Measurements from ENCODE around the gene NAALADL1.

GRCh38 chr11:65040847-65041622, 17.3 kb downstream of the NAALADL1 start, which contains the start of gene SAC3D1:
- TF ChIP-seq ZNF677 (tag by site-specific recombination; IDR thresholded peaks at IDR 0.05): no peak
- TF ChIP-seq ZNF155 (tag by site-specific recombination; IDR thresholded peaks at IDR 0.05): no peak
- no peak for TF ChIP-seq CTCF (tag by site-specific recombination; IDR thresholded peaks at IDR 0.05)
- no peak for TF ChIP-seq BCL11A (tag by site-specific recombination; IDR thresholded peaks at IDR 0.05; ENCODE audit: low read depth)
- TF ChIP-seq ZNF274 (IDR thresholded peaks at IDR 0.05; ENCODE audit: low read length): no peak
- TF ChIP-seq ZNF274 (tag by site-specific recombination; IDR thresholded peaks at IDR 0.05; ENCODE audit: borderline replicate concordance): no peak
- TF ChIP-seq ZBTB7A (tag by site-specific recombination; IDR thresholded peaks at IDR 0.05; ENCODE audit: low read depth): no peak
- peak; percentile 36 for TF ChIP-seq ZNF660 (tag by site-specific recombination; IDR thresholded peaks at IDR 0.05)
- TF ChIP-seq SETDB1 (IDR thresholded peaks at IDR 0.05; ENCODE audit: insufficient read length, low read length): no peak
- no peak for TF ChIP-seq ZBTB10 (tag by site-specific recombination; IDR thresholded peaks at IDR 0.05)
- TF ChIP-seq ZNF837 (tag by site-specific recombination; IDR thresholded peaks at IDR 0.05): no peak
- TF ChIP-seq ZNF558 (tag by site-specific recombination; IDR thresholded peaks at IDR 0.05): no peak

All from HEK293 (cell line).